Prostate gland (tissue), 2 donors: ENCODE results near the gene LRRIQ1. TPM values are rescaled to one million over a fixed set of nuclear protein-coding genes. Genes with fewer than 3 reads are reported as not detected.
"Not testable (repeated sequence)": the region's sequence is repeated elsewhere in the genome, so short reads cannot be mapped to it uniquely, and the experiment has no call there.

Experiments used
- DNase-seq: peaks from one replicate; pipeline ENCODE4 v3.0.0-alpha.2; 2019; ENCODE audit warnings: low spot score
- H3K27ac ChIP-seq, 2 donors: fragments of 200-600 bp; sonication (generic); 2 replicates each; pipeline ENCODE4 v1.5.1; 2017 to 2019
- H3K27me3 ChIP-seq: fragments of 200-600 bp; sonication (generic); replicated peaks from 2 replicates; pipeline ENCODE4 v1.5.1; 2019; ENCODE audit not compliant: insufficient read depth
- H3K36me3 ChIP-seq, 2 donors: fragments of 200-600 bp; sonication (generic); 1 replicate in 1 of 2; 2 replicates in 1 of 2; pipeline versions ENCODE4 v1.5.1 to v1.8.1; 2017 to 2019
- H3K4me1 ChIP-seq: fragments of 200-600 bp; sonication (generic); replicated peaks from 2 replicates; pipeline ENCODE4 v1.5.1; 2019
- H3K4me3 ChIP-seq, 2 donors: fragments of 200-600 bp; sonication (generic); 2 replicates each; pipeline ENCODE4 v1.5.1; 2017 to 2019
- H3K9me3 ChIP-seq: fragments of 200-600 bp; sonication (generic); 2 replicates; pipeline ENCODE4 v1.5.1; 2017
- POLR2A ChIP-seq: fragments of 450-650 bp; IDR thresholded peaks from one replicate; pipeline ENCODE4 v1.6.1; 2016; ENCODE audit warnings: antibody characterized with exemption, mild to moderate bottlenecking
- POLR2AphosphoS5 ChIP-seq: sonication (generic); formaldehyde crosslinking; IDR thresholded peaks from one replicate; pipeline ENCODE4 v1.6.1; 2017; ENCODE audit warnings: antibody characterized with exemption
- WGBS: methylation state at CpG from one replicate; pipeline ENCODE4 v1.1.5; 2018; 5-methylcytosine and 5-hydroxymethylcytosine counted together
- intact Hi-C: fragments of 100-400 bp; cut with DNase I; formaldehyde crosslinking; loops from one replicate; pipeline ENCODE4 v1.14.2; 2022
- total RNA-seq, 2 donors: library from RNA; depleted of rRNA; stranded (reverse); fragments of >200 nt; gene quantifications; one replicate each; pipeline ENCODE4 v1.1.0, GENCODE V29; 2016
- TF ChIP-seq, protein P1 (sequence below), 4 experiments: fragments of 200-600 bp in 2 of 4; fragments of 450-650 bp in 2 of 4; sonication (generic) in 2 of 4; IDR thresholded peaks; 1 replicate in 3 of 4; 2 replicates in 1 of 4; pipeline ENCODE4 v1.5.1; 2016 to 2019; ENCODE audit warnings: antibody characterized with exemption in 4 of 4, mild to moderate bottlenecking in 2 of 4, moderate library complexity in 2 of 4

Gene LRRIQ1
- total RNA-seq, 2 donors from 2014 or later, result 2.6 to 12.8 TPM

DNA sequence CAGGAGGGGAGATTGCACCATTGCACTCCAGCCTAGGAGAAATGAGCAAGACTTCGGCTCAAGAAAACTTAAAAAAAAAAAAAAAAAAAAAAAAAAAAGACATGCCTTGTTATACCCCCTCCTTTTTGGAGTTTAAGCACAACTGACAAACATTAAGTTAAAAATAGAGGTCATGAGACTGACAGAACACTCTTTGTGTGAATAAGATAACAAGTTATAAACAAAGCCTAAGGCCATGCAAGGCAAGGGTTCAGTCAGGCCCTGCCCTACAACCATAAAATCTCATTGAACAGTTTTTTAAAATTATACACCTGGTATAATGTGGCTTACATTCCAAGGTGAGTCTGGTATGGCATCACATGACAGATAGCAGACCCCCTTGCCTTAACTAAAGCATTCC is 39.4 kb upstream of the LRRIQ1 start:
- DNase-seq, result no peak
- H3K9me3 ChIP-seq, result no peaks in the 10 kb centered on the region
- H3K36me3 ChIP-seq, result no peaks in the 10 kb centered on the region
- H3K27ac ChIP-seq, result no peak overlapping the region
- TF ChIP-seq POLR2A (no peak), POLR2AphosphoS5 (no peak)
- TF ChIP-seq, protein P1, sequence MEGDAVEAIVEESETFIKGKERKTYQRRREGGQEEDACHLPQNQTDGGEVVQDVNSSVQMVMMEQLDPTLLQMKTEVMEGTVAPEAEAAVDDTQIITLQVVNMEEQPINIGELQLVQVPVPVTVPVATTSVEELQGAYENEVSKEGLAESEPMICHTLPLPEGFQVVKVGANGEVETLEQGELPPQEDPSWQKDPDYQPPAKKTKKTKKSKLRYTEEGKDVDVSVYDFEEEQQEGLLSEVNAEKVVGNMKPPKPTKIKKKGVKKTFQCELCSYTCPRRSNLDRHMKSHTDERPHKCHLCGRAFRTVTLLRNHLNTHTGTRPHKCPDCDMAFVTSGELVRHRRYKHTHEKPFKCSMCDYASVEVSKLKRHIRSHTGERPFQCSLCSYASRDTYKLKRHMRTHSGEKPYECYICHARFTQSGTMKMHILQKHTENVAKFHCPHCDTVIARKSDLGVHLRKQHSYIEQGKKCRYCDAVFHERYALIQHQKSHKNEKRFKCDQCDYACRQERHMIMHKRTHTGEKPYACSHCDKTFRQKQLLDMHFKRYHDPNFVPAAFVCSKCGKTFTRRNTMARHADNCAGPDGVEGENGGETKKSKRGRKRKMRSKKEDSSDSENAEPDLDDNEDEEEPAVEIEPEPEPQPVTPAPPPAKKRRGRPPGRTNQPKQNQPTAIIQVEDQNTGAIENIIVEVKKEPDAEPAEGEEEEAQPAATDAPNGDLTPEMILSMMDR (IDR thresholded peaks at IDR 0.05), result no peak
- H3K4me1 ChIP-seq, result no peaks in the 10 kb centered on the region
- 92% methylated on average over 1 of the region's 1 CpG for WGBS
- no peaks in the 10 kb centered on the region for H3K27me3 ChIP-seq
- intact Hi-C loops, result no loop called here
- no peak overlapping the region for H3K4me3 ChIP-seq

GRCh38 chr12:84998341-84998740 is 37.8 kb upstream of the LRRIQ1 start:
- TF ChIP-seq POLR2A (no peak), POLR2AphosphoS5 (no peak)
- TF ChIP-seq, protein P1 (IDR thresholded peaks at IDR 0.05), result no peak
- intact Hi-C loops, result no loop called here
- no peak overlapping the region for H3K4me3 ChIP-seq
- H3K27me3 ChIP-seq, result no peaks in the 10 kb centered on the region
- no peaks in the 10 kb centered on the region for H3K9me3 ChIP-seq
- H3K27ac ChIP-seq, result no peak overlapping the region
- H3K36me3 ChIP-seq, result no peaks in the 10 kb centered on the region
- DNase-seq, result no peak
- H3K4me1 ChIP-seq, result no peaks in the 10 kb centered on the region

DNA sequence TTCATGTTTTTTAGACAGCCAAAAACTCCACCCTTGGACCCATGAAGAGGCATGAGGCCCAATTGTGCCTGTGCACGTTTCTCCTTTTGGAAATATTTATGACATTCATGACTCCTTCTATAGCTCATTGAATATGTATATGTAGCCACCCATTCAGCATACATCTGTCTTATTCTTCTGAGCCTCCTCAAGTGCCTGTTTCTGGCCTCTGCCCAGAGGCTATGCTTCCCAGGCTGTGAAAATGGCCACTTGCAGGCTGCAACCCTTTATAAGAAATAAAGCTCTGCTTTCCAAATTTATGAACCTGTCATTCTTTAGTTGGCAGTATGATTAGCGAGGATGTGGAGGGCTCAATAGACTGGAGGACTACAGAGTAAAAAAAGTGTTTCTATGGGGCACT is 35.4 kb upstream of the LRRIQ1 start:
- Histone ChIP-seq H3K4me3 (no peak overlapping the region), H3K9me3 (no peaks in the 10 kb centered on the region), H3K27ac (no peak overlapping the region), H3K36me3 (no peaks in the 10 kb centered on the region), H3K4me1 (no peaks in the 10 kb centered on the region), H3K27me3 (no peaks in the 10 kb centered on the region)
- WGBS, result 50% methylated on average over 2 of the region's 2 CpGs
- DNase-seq, result no peak
- intact Hi-C loops, result no loop called here
- TF ChIP-seq, protein P1 (IDR thresholded peaks at IDR 0.05), result no peak
- no peak for TF ChIP-seq POLR2AphosphoS5
- TF ChIP-seq POLR2A, result no peak

DNA sequence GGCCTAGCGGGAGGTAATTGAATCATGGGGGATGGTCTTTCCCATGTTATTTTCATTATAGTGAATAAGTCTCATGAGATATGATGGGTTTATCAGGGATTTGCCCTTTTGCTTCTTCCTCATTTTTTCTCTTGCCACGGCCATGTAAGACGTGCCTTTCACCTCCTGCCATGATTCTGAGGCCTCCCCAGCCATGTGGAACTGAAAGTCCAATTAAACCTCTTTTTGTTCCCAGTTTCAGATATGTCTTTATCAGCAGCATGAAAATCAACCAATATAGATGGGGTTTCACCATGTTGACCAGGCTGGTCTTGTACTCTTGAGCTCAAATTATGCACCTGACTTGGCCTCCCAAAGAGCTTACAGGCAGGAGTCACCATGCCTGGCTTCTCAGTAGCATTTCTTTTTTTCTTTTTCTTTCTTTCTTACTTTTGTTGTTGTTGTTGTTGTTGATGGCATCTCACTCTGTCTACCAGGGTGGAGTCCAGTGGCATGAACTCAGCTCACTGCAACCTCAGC is 33.3 kb upstream of the LRRIQ1 start:
- Histone ChIP-seq H3K27ac (no peak overlapping the region), H3K9me3 (no peaks in the 10 kb centered on the region), H3K4me1 (no peaks in the 10 kb centered on the region), H3K4me3 (no peak overlapping the region), H3K27me3 (no peaks in the 10 kb centered on the region), H3K36me3 (no peaks in the 10 kb centered on the region)
- intact Hi-C loops, result no loop called here
- no peak for TF ChIP-seq POLR2A
- TF ChIP-seq, protein P1 (IDR thresholded peaks at IDR 0.05), result no peak
- TF ChIP-seq POLR2AphosphoS5, result no peak
- no peak for DNase-seq
- WGBS, result 90% methylated on average over 3 of the region's 3 CpGs

DNA sequence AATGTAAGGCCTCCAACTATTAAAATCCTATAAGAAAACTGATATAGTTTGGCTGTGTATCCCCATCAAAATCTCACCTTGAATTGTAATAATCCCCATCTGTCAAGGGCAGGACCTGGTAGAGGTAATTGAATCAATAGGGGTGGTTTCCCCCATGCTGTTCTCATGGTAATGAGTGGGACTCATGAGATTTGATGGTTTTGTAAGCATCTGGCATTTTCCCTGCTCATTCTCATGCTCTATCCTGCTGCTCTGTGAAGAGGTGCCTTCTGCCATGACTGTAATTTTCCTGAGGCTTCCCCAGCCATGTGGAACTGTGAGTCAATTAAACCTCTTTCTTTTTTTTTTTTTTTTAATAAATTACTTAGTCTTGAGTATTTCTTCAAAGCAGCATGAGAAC is 31.9 kb upstream of the LRRIQ1 start:
- no peaks in the 10 kb centered on the region for H3K4me1 ChIP-seq
- DNase-seq, result no peak
- no peak overlapping the region for H3K27ac ChIP-seq
- H3K9me3 ChIP-seq, result no peaks in the 10 kb centered on the region
- no peaks in the 10 kb centered on the region for H3K27me3 ChIP-seq
- intact Hi-C loops, result no loop called here
- no peaks in the 10 kb centered on the region for H3K36me3 ChIP-seq
- no peak overlapping the region for H3K4me3 ChIP-seq
- TF ChIP-seq, protein P1 (IDR thresholded peaks at IDR 0.05), result no peak
- TF ChIP-seq POLR2A (no peak), POLR2AphosphoS5 (no peak)

GRCh38 chr12:85005047-85005446 is 31.1 kb upstream of the LRRIQ1 start:
- DNase-seq, H3K4me3 ChIP-seq, H3K27ac ChIP-seq, H3K27me3 ChIP-seq, intact Hi-C loops, H3K4me1 ChIP-seq, H3K9me3 ChIP-seq, H3K36me3 ChIP-seq: not testable (repeated sequence)
- 70% methylated on average over 2 of the region's 2 CpGs for WGBS
